Transverse colon (tissue), 4 donors: Measurements from ENCODE around the gene TARBP2. TPM values are rescaled to one million over a fixed set of nuclear protein-coding genes. Genes with fewer than 3 reads are reported as not detected.
A peak's percentile ranks its signal among the peaks of the same experiment; 100 is the strongest.

Experiments
- DNase-seq: peaks from one replicate; pipeline ENCODE4 v3.0.0-alpha.2; 2019
- H3K27ac ChIP-seq, 4 donors: fragments of 200-600 bp; sonication (generic); 2 replicates each; pipeline ENCODE4 v1.5.1; 2016 to 2018; ENCODE audit warnings: inconsistent platforms in 4 of 4
- H3K27me3 ChIP-seq: fragments of 200-600 bp; sonication (generic); 2 replicates; pipeline ENCODE4 v1.5.1; 2017; ENCODE audit warnings: inconsistent platforms
- H3K36me3 ChIP-seq, 4 donors: fragments of 200-600 bp; sonication (generic); 2 replicates each; pipeline ENCODE4 v1.5.1; 2017 to 2019; ENCODE audit warnings: inconsistent platforms in 4 of 4
- H3K4me1 ChIP-seq, 4 donors: fragments of 200-600 bp; sonication (generic); 2 replicates each; pipeline ENCODE4 v1.5.1; 2017 to 2020; ENCODE audit warnings: inconsistent platforms in 4 of 4
- H3K4me3 ChIP-seq, 4 donors: fragments of 200-600 bp; sonication (generic); 1 replicate in 1 of 4; 2 replicates in 3 of 4; pipeline versions ENCODE4 v1.5.1 to v1.6.1; 2017 to 2019; ENCODE audit warnings: inconsistent platforms in 4 of 4
- H3K9me3 ChIP-seq, 2 donors: fragments of 200-600 bp; sonication (generic); 2 replicates each; pipeline ENCODE4 v1.5.1; 2017 to 2019; ENCODE audit warnings: inconsistent platforms in 2 of 2
- EP300 ChIP-seq: sonication (generic); formaldehyde crosslinking; IDR thresholded peaks from one replicate; pipeline ENCODE4 v1.6.1; 2017; ENCODE audit warnings: antibody characterized with exemption, low read depth
- POLR2A ChIP-seq: fragments of 450-650 bp; IDR thresholded peaks from one replicate; pipeline ENCODE4 v1.6.1; 2016; ENCODE audit warnings: antibody characterized with exemption, mild to moderate bottlenecking, moderate library complexity
- POLR2AphosphoS5 ChIP-seq, 3 donors: sonication (generic); formaldehyde crosslinking; IDR thresholded peaks; one replicate each; pipeline ENCODE4 v1.6.1; 2016; ENCODE audit warnings: antibody characterized with exemption in 3 of 3
- WGBS, 2 donors: methylation state at CpG; one replicate each; pipeline ENCODE4 v1.1.5; 2018; ENCODE audit warnings: low coverage in 1 of 2; 5-methylcytosine and 5-hydroxymethylcytosine counted together
- in situ Hi-C, 4 donors: fragments of 200-750 bp; cut with MboI; loops; one replicate each; pipeline versions ENCODE4 v1.15.0 to v1.15.1; 2017; ENCODE audit warnings: low sequenced_read_pairs in 3 of 4, low pct_ligation_motif_present in 1 of 4, low pct_unique_long_range_greater_than_20kb in 1 of 4
- intact Hi-C: fragments of 100-400 bp; cut with DNase I; formaldehyde crosslinking; loops from one replicate; pipeline ENCODE4 v1.15.1; 2023; ENCODE audit warnings: low total_unique reads
- total RNA-seq, 4 donors: library from RNA; depleted of rRNA; stranded (reverse); fragments of >200 nt; gene quantifications; one replicate each; pipeline ENCODE4 v1.1.0, GENCODE V29; 2016
- TF ChIP-seq, protein P1 (sequence below), 5 experiments: fragments of 200-600 bp in 3 of 5; fragments of 450-650 bp in 2 of 5; sonication (generic) in 3 of 5; IDR thresholded peaks; 1 replicate in 2 of 5; 2 replicates in 3 of 5; pipeline ENCODE4 v1.5.1; 2016 to 2017; ENCODE audit warnings: antibody characterized with exemption in 5 of 5, inconsistent platforms in 3 of 5, mild to moderate bottlenecking in 2 of 5, moderate library complexity in 1 of 5

The TARBP2 gene
- total RNA-seq, 4 donors from 2014 or later = 22.4 to 37.0 (median 34.1) TPM

DNA sequence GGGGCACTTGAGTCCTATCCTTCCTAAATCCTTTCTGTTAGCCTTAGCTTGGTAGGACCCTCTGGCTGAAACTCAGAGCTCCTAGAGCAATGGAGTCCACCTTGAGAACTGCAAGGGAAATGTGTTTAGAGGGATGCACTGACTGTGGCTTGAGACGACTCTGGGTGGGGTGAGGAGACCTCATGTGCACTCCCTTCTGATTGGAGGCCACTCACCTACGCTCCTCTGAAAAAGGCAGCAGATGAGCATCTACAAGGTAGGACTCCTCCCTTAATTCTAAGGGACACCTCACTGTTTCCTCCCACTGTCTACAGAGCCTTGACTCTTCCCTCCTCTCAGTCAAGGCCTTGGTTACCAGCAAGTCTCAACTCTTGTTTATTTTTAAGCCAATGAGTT lies 2.9 kb upstream of the TARBP2 start:
- no peaks in the 10 kb centered on the region for H3K9me3 ChIP-seq
- peak overlapping the region; percentile 61 to 99 (median 94) for H3K27ac ChIP-seq

DNA sequence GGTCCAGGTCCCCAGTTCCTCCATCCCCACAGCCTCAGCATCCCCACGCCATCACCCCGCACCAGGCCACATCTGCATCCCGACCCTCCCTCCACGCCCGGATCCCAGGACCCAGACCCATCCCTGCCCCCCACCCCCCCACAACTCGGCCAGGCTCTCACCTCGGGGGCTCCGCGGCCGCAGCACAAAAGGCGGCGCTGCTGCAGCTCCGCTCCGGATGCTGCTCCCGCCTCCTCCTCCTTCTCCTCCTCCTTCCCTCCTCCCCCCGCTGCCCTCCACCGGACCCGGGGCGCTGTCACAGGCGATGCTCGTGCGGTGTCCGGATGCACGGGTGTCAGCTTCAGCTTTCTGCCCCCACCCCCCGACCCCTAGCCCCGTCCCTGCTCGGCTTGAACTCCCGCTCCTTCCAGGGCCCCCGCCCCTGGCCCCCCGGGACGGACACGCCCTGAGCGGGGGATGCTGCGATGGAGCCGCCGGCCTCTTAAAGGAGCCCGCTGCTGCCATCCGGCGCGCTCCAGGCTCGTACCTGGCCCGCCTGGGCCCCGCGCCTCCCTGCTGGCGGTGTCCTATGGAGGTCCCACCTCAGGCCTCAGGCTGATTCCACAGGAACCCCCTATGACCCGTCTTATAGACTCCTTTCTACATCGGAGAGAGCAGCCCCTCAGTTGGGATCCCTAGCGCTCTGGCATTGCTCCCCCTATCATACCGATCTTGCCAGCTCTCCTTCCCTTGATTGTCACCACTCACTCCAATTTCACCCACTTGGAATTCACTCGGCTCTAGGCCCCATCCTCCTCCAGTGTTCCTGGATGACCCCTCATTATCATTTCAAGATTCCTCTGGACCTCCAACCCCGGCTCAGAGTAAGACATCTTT lies 1.6 kb upstream of the TARBP2 start, which contains the start of gene MAP3K12:
Gene MAP3K12 (minus strand): TSS at position 193 of the 876 bp plus-strand sequence. CDS start 12,067 bp downstream, outside the sequence.
- intact Hi-C loops = loop anchor here (2.0 to 10.0 kb wide), 2 partner anchors 49 to 155 kb away; no protein-coding TSS in a partner anchor
- in situ Hi-C loops = loop anchor here in 1 of 4 donors (10.0 kb wide), 1 partner anchor 155 kb away; no protein-coding TSS in a partner anchor
- Histone ChIP-seq H3K4me3 (peak within 1 kb of the TSS; percentile 39 to 67 (median 58)), H3K27me3 (no peaks in the 10 kb centered on the region), H3K36me3 (no peaks in the 10 kb centered on the region), H3K27ac (peak within 1 kb of the TSS; percentile 90 to 99 (median 98)), H3K9me3 (no peaks in the 10 kb centered on the region), H3K4me1 (peaks cover 13 to 50% (median 35%) of the 10 kb centered on the region in 4 donors)
- TF ChIP-seq POLR2AphosphoS5 (IDR thresholded peaks at IDR 0.05) (peak in 1 of 3 donors; percentile 34), POLR2A (no peak), EP300 (no peak)
- TF ChIP-seq, protein P1, sequence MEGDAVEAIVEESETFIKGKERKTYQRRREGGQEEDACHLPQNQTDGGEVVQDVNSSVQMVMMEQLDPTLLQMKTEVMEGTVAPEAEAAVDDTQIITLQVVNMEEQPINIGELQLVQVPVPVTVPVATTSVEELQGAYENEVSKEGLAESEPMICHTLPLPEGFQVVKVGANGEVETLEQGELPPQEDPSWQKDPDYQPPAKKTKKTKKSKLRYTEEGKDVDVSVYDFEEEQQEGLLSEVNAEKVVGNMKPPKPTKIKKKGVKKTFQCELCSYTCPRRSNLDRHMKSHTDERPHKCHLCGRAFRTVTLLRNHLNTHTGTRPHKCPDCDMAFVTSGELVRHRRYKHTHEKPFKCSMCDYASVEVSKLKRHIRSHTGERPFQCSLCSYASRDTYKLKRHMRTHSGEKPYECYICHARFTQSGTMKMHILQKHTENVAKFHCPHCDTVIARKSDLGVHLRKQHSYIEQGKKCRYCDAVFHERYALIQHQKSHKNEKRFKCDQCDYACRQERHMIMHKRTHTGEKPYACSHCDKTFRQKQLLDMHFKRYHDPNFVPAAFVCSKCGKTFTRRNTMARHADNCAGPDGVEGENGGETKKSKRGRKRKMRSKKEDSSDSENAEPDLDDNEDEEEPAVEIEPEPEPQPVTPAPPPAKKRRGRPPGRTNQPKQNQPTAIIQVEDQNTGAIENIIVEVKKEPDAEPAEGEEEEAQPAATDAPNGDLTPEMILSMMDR (IDR thresholded peaks at IDR 0.05) = no peak
- peak; percentile 68 for DNase-seq
- WGBS, 2 donors = 2 to 8% methylated on average over 4 to 45 of the region's 51 CpGs

More for the DNA sequence above, 2.9 kb upstream of the TARBP2 start:
- DNase-seq = no peak
- peaks cover 21 to 60% (median 42%) of the 10 kb centered on the region in 4 donors for H3K4me1 ChIP-seq
- TF ChIP-seq POLR2A = no peak
- no peak for TF ChIP-seq EP300
- no peak overlapping the region for H3K4me3 ChIP-seq
- whole genome bisulfite sequencing, 2 donors = 75% methylated on average over 2 of the region's 2 CpGs; no CpG with 5 or more reads in 1 of the 2 donors
- in situ Hi-C loops (no loop called here), intact Hi-C loops (no loop called here)
- H3K36me3 ChIP-seq = no peaks in the 10 kb centered on the region
- no peaks in the 10 kb centered on the region for H3K27me3 ChIP-seq

DNA sequence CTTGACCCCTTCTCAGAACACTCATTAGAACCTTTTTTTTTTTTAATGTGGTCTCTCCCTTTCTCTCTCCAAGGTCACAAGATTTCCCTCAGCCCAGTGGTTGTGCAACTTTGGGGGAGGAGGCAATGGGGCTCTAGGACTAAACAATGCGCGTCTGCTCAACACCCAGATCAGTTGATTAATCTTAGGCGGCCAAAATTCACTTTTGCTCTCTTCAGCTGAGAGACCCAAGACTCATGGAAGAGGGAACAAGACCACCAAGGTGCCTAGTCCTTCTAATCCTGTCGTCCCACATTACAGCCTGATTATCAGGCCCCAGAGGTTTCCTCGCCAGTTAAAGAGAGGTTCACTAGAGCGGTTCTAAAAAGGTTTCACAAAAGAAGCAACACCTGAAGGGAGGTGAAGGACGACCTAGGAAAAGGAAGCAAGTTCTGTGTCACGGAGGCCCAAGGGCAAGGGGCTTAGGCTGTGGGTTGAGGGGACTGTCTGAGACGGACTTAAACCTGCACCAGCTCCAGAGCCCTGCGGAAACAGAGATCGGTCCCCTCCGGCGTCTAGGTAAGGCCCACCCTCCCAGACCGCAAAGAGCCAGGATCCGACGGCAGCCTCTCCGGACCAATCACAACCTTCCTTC lies 824 bp upstream of the TARBP2 start:
- in situ Hi-C loops = loop anchor here in 1 of 4 donors (10.0 kb wide), 1 partner anchor 155 kb away; no protein-coding TSS in a partner anchor
- TF ChIP-seq EP300 (no peak), POLR2A (peak; percentile 98), POLR2AphosphoS5 (IDR thresholded peaks at IDR 0.05) (peak; percentile 97 to 98 (median 97))
- TF ChIP-seq, protein P1 (IDR thresholded peaks at IDR 0.05) = no peak

DNA sequence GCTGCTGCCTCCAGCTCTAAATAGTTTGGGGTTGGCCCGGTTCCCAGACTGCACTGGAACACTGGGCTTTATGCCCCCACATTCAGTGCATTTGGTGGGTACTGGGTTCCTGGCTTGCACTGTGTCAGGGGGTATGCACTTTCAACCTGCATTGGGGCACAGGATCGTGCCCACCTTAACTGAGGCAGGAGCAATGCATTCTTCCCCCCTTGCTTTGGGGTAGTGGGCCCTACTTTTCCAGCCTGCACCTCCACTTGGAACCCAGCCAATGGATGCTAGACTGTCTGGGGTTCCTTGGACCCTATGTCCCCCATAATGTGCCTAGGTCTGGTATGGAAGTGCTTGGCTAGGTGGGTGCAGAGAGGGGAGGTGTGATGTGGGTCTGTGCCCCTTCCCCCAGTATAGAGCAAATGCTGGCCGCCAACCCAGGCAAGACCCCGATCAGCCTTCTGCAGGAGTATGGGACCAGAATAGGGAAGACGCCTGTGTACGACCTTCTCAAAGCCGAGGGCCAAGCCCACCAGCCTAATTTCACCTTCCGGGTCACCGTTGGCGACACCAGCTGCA lies 615 bp downstream of the TARBP2 start:
- 75 to 93% methylated on average over 3 to 10 of the region's 10 CpGs for WGBS, 2 donors
- intact Hi-C loops (loop anchor here (2.0 to 10.0 kb wide), 2 partner anchors 51 to 157 kb away; no protein-coding TSS in a partner anchor), in situ Hi-C loops (loop anchor here in 1 of 4 donors (10.0 kb wide), 1 partner anchor 157 kb away; no protein-coding TSS in a partner anchor)
- TF ChIP-seq POLR2A (no peak), POLR2AphosphoS5 (IDR thresholded peaks at IDR 0.05) (no peak), EP300 (no peak)
- TF ChIP-seq, protein P1 (IDR thresholded peaks at IDR 0.05) = no peak
- peak overlapping the region; percentile 90 to 99 (median 98) for H3K27ac ChIP-seq
- H3K4me3 ChIP-seq = peak overlapping the region; percentile 53 to 78 (median 64)
- H3K36me3 ChIP-seq = no peaks in the 10 kb centered on the region
- peaks cover 13 to 38% (median 26%) of the 10 kb centered on the region in 4 donors for H3K4me1 ChIP-seq
- no peaks in the 10 kb centered on the region for H3K9me3 ChIP-seq
- DNase-seq = no peak
- H3K27me3 ChIP-seq = no peaks in the 10 kb centered on the region

More for the DNA sequence above, 824 bp upstream of the TARBP2 start:
- no peaks in the 10 kb centered on the region for H3K27me3 ChIP-seq
- intact Hi-C loops = loop anchor here (2.0 to 10.0 kb wide), 2 partner anchors 49 to 155 kb away; no protein-coding TSS in a partner anchor
- peak overlapping the region; percentile 39 to 67 (median 58) for H3K4me3 ChIP-seq
- peak; percentile 66 for DNase-seq
- H3K4me1 ChIP-seq = peaks cover 13 to 50% (median 35%) of the 10 kb centered on the region in 4 donors
- H3K36me3 ChIP-seq = no peaks in the 10 kb centered on the region
- peak overlapping the region; percentile 90 to 99 (median 98) for H3K27ac ChIP-seq
- no peaks in the 10 kb centered on the region for H3K9me3 ChIP-seq
- WGBS, 2 donors = 0 to 3% methylated on average over 2 to 17 of the region's 17 CpGs
